HCT116 (cell line): ENCODE measurements around the gene TCF7L1. TPM values are rescaled to one million over a fixed set of nuclear protein-coding genes. Genes with fewer than 3 reads are reported as not detected.

Experiments
- ATAC-seq: fragments of 200-7000 bp; cut with Tn5 transposase; 2 replicates; pipeline ENCODE4 v1.9.1; 2020; ENCODE audit warnings: mild to moderate bottlenecking, moderate library complexity
- BruUV-seq: library from RNA; stranded (reverse); fragments of 400-500 nt; replicated peaks from 2 replicates; lab custom pipeline; 2021; lab: Mats Ljungman, UMichigan
- CTCF ChIA-PET: fragments of 300-600 bp; sonication (Branson Sonifier 250); formaldehyde crosslinking; loops from one replicate; lab custom pipeline; 2021; ENCODE audit warnings: antibody characterized with exemption; lab: Charles Lee
- POLR2A ChIA-PET: fragments of 300-600, 350-600 bp; sonication (Branson Sonifier 250); formaldehyde crosslinking; loops from one replicate; lab custom pipeline; 2021; ENCODE audit warnings: antibody characterized with exemption; lab: Charles Lee
- RAD21 ChIA-PET, 2 experiments: fragments of 300-600 bp; sonication (Branson Sonifier 250); formaldehyde crosslinking; loops; one replicate each; lab custom pipeline; 2023; ENCODE audit warnings: low total read pairs in 2 of 2; ENCODE audit not compliant: uncharacterized antibody in 2 of 2, unreplicated experiment in 2 of 2, low non-redundant PET in 1 of 2; lab: Charles Lee
- DNase-seq: peaks from one replicate; pipeline ENCODE4 v3.0.0-alpha.2; 2010; ENCODE audit warnings: low read depth, low spot score
- H2AFZ ChIP-seq: fragments of 200-600 bp; shearing (Covaris generic), sonication (generic); 2 replicates; pipeline ENCODE4 v1.6.1; 2017; ENCODE audit warnings: low read depth, mixed run types, mixed read lengths, antibody characterized with exemption, low read length; ENCODE audit not compliant: poor library complexity, severe bottlenecking
- H3K27ac ChIP-seq: 2 replicates; pipeline ENCODE4 v1.5.1; 2012; ENCODE audit warnings: low read depth, low read length
- H3K27me3 ChIP-seq: fragments of 200-600 bp; sonication (generic); 2 replicates; pipeline ENCODE4 v1.6.1; 2016; ENCODE audit warnings: mixed run types, low read length, mixed read lengths; ENCODE audit not compliant: insufficient read depth
- H3K36me3 ChIP-seq, 2 experiments: fragments of 200-500 bp in 1 of 2; fragments of 200-600 bp in 1 of 2; sonication (Bioruptor generic) in 1 of 2; sonication (generic) in 1 of 2; 2 replicates each; pipeline versions ENCODE4 v1.5.1 to v1.6.1; 2014 to 2016; ENCODE audit warnings: low read length in 2 of 2, inconsistent platforms in 1 of 2, mixed read lengths in 1 of 2, mixed run types in 1 of 2; ENCODE audit not compliant: insufficient read depth in 2 of 2, control insufficient read depth in 1 of 2
- H3K4me1 ChIP-seq, 2 experiments: fragments of 200-600 bp in 1 of 2; sonication (generic) in 1 of 2; 2 replicates each; pipeline versions ENCODE4 v1.5.1 to v1.6.1; 2012 to 2017; ENCODE audit warnings: low read length in 2 of 2, inconsistent platforms in 1 of 2, mild to moderate bottlenecking in 1 of 2, mixed read lengths in 1 of 2, mixed run types in 1 of 2, moderate library complexity in 1 of 2; ENCODE audit not compliant: insufficient read depth in 2 of 2, control insufficient read depth in 1 of 2
- H3K4me2 ChIP-seq: fragments of 200-600 bp; sonication (generic); 2 replicates; pipeline ENCODE4 v1.6.1; 2017; ENCODE audit warnings: mixed run types, low read length, mixed read lengths
- H3K4me3 ChIP-seq, 2 experiments: fragments of 200-600 bp in 1 of 2; sonication (generic) in 1 of 2; replicated peaks in 1 of 2; 2 replicates each; pipeline ENCODE4 v1.5.1; 2011 to 2016; ENCODE audit warnings: low read length in 2 of 2, control low read depth in 1 of 2, low read depth in 1 of 2, mild to moderate bottlenecking in 1 of 2, mixed read lengths in 1 of 2, mixed run types in 1 of 2
- H3K79me2 ChIP-seq: fragments of 200-600 bp; sonication (generic); 2 replicates; pipeline ENCODE4 v1.6.1; 2017; ENCODE audit warnings: mild to moderate bottlenecking, mixed run types, low read length, moderate library complexity, mixed read lengths; ENCODE audit not compliant: insufficient read depth
- H3K9ac ChIP-seq: fragments of 200-600 bp; sonication (generic); 2 replicates; pipeline ENCODE4 v1.6.1; 2016; ENCODE audit warnings: low read length, mixed read lengths
- H3K9me2 ChIP-seq: fragments of 200-600 bp; sonication (generic), shearing (Covaris generic); 2 replicates; pipeline ENCODE4 v1.6.1; 2017; ENCODE audit warnings: mixed run types, mild to moderate bottlenecking, moderate library complexity; ENCODE audit not compliant: insufficient read depth
- H3K9me3 ChIP-seq, 2 experiments: fragments of 200-500 bp in 1 of 2; fragments of 200-600 bp in 1 of 2; sonication (Bioruptor generic) in 1 of 2; sonication (generic) in 1 of 2; 2 replicates each; pipeline ENCODE4 v1.6.1; 2014 to 2017; ENCODE audit warnings: low read length in 2 of 2, mixed read lengths in 2 of 2, inconsistent platforms in 1 of 2, low read depth in 1 of 2, mild to moderate bottlenecking in 1 of 2, mixed run types in 1 of 2, moderate library complexity in 1 of 2; ENCODE audit not compliant: control insufficient read depth in 1 of 2, insufficient read depth in 1 of 2
- H4K20me1 ChIP-seq: fragments of 200-600 bp; sonication (generic), shearing (Covaris generic); 2 replicates; pipeline ENCODE4 v1.6.1; 2017; ENCODE audit warnings: mixed run types, mild to moderate bottlenecking, moderate library complexity; ENCODE audit not compliant: insufficient read depth
- ATF3 ChIP-seq: IDR thresholded peaks from 2 replicates; pipeline ENCODE4 v1.6.1; 2012
- CBX3 ChIP-seq: IDR thresholded peaks from 2 replicates; pipeline ENCODE4 v1.6.1; 2012; ENCODE audit warnings: low read depth
- CTCF ChIP-seq, 3 experiments: fragments of 200-600 bp in 1 of 3; sonication (generic) in 1 of 3; IDR thresholded peaks in 2 of 3; conservative IDR thresholded peaks in 1 of 3; 2 replicates each; pipeline ENCODE4 v1.5.1; 2012 to 2017; ENCODE audit warnings: low read depth in 2 of 3, low read length in 2 of 3, antibody characterized with exemption in 1 of 3, borderline replicate concordance in 1 of 3, control low read depth in 1 of 3, mild to moderate bottlenecking in 1 of 3, mixed read lengths in 1 of 3, mixed run types in 1 of 3, moderate library complexity in 1 of 3; ENCODE audit not compliant: insufficient read depth in 1 of 3
- EGR1 ChIP-seq: IDR thresholded peaks from 2 replicates; pipeline ENCODE4 v1.6.1; 2012; ENCODE audit warnings: low read depth
- ELF1 ChIP-seq: IDR thresholded peaks from 2 replicates; pipeline ENCODE4 v1.6.1; 2012; ENCODE audit warnings: low read depth, borderline replicate concordance
- EZH2 ChIP-seq: fragments of 200-600 bp; sonication (generic); IDR thresholded peaks from 2 replicates; pipeline ENCODE4 v1.6.1; 2017; ENCODE audit warnings: antibody characterized with exemption, mixed run types
- EZH2phosphoT487 ChIP-seq: fragments of 200-600 bp; IDR thresholded peaks from 2 replicates; pipeline ENCODE4 v1.6.1; 2018; ENCODE audit warnings: antibody characterized with exemption, borderline replicate concordance
- FOSL1 ChIP-seq: IDR thresholded peaks from 2 replicates; pipeline ENCODE4 v1.6.1; 2012; ENCODE audit warnings: low read depth
- JUND ChIP-seq: IDR thresholded peaks from 2 replicates; pipeline ENCODE4 v1.6.1; 2012
- MAX ChIP-seq: IDR thresholded peaks from 2 replicates; pipeline ENCODE4 v1.6.1; 2012
- POLR2A ChIP-seq: IDR thresholded peaks from 2 replicates; pipeline ENCODE4 v1.7.0; 2011; ENCODE audit warnings: borderline replicate concordance; ENCODE audit not compliant: insufficient read depth, insufficient read length; ENCODE audit errors: extremely low read depth
- POLR2AphosphoS5 ChIP-seq: IDR thresholded peaks from 2 replicates; pipeline ENCODE4 v1.6.1; 2011; ENCODE audit warnings: mild to moderate bottlenecking, low read depth, low read length, moderate library complexity
- RAD21 ChIP-seq: IDR thresholded peaks from 2 replicates; pipeline ENCODE4 v1.6.1; 2012; ENCODE audit warnings: low read depth, mild to moderate bottlenecking
- REST ChIP-seq: IDR thresholded peaks from 2 replicates; pipeline ENCODE4 v1.6.1; 2012; ENCODE audit warnings: low read depth
- SIN3A ChIP-seq: IDR thresholded peaks from 2 replicates; pipeline ENCODE4 v1.6.1; 2012; ENCODE audit warnings: low read depth
- SP1 ChIP-seq: IDR thresholded peaks from 2 replicates; pipeline ENCODE4 v1.6.1; 2012; ENCODE audit warnings: low read depth
- SRF ChIP-seq: IDR thresholded peaks from 2 replicates; pipeline ENCODE4 v1.6.1; 2012; ENCODE audit warnings: low read depth
- TCF7L2 ChIP-seq: IDR thresholded peaks from 2 replicates; pipeline ENCODE4 v1.7.0; 2011; ENCODE audit warnings: borderline replicate concordance, inconsistent platforms; ENCODE audit not compliant: insufficient read depth, insufficient read length; ENCODE audit errors: extremely low read depth
- YY1 ChIP-seq: IDR thresholded peaks from 2 replicates; pipeline ENCODE4 v1.6.1; 2011; ENCODE audit warnings: low read length, low read depth, moderate library complexity, mild to moderate bottlenecking; ENCODE audit not compliant: insufficient replicate concordance; ENCODE audit errors: extremely low read depth
- intact Hi-C: fragments of 100-400 bp; cut with micrococcal nuclease; formaldehyde crosslinking; loops from 2 replicates; pipeline ENCODE4 v1.10.0; 2022
- total RNA-seq: library from RNA; stranded (reverse); gene quantifications from one replicate; pipeline ENCODE4 v1.2.1, GENCODE V29; 2021; ENCODE audit not compliant: unreplicated experiment

Gene TCF7L1
- total RNA-seq, 1 experiment from 2014 or later = 10.3 TPM

- TF ChIP-seq RAD21 (no peak), CBX3 (no peak)
Observed at GRCh38 chr2:85189606-85190270, 56.5 kb downstream of the TCF7L1 start (continued).

GRCh38 chr2:85191157-85191556 is 58.0 kb downstream of the TCF7L1 start:
- ChIA-PET POLR2A (no interaction called here), RAD21 (no interaction called here), CTCF (interaction anchor here (1.1 kb wide), 1 partner anchor 94 kb away, joined by 3 read pairs; no protein-coding TSS in a partner anchor)
- no peaks in the 10 kb centered on the region for H3K4me1 ChIP-seq
- no peaks in the 10 kb centered on the region for H3K27me3 ChIP-seq
- no TSS peak for BruUV-seq
- H3K9ac ChIP-seq = no peak overlapping the region
- H3K4me3 ChIP-seq = no peak overlapping the region
- H3K27ac ChIP-seq = no peak overlapping the region
- H2AFZ ChIP-seq = no peak overlapping the region
- H3K9me3 ChIP-seq = no peaks in the 10 kb centered on the region
- H4K20me1 ChIP-seq = no peaks in the 10 kb centered on the region
- TF ChIP-seq EGR1 = no peak
- TF ChIP-seq FOSL1 = no peak
- no peak for TF ChIP-seq TCF7L2
- TF ChIP-seq POLR2AphosphoS5 = no peak
- TF ChIP-seq ELF1 = no peak
- no peak for TF ChIP-seq YY1
- TF ChIP-seq ATF3 = no peak
- TF ChIP-seq REST = no peak
- no peak for TF ChIP-seq POLR2A
- TF ChIP-seq MAX = no peak
- TF ChIP-seq SIN3A = no peak
- no peak for TF ChIP-seq SRF
- TF ChIP-seq CTCF (IDR thresholded peaks at IDR 0.05 in 2 of 3, conservative IDR thresholded peaks at IDR 0.05 in 1 of 3; ENCODE audit: borderline replicate concordance in 1 of 3, insufficient read depth in 1 of 3, low read depth in 2 of 3, low read length in 2 of 3) = no peak
- no peak for TF ChIP-seq JUND
- no peak for TF ChIP-seq EZH2phosphoT487
- no peak for TF ChIP-seq SP1
- no peak for TF ChIP-seq EZH2
- DNase-seq = no peak
- H3K4me2 ChIP-seq = no peak overlapping the region
- intact Hi-C loops = no loop called here
- no peaks in the 10 kb centered on the region for H3K79me2 ChIP-seq
- H3K9me2 ChIP-seq = no peaks in the 10 kb centered on the region
- H3K36me3 ChIP-seq = no peaks in the 10 kb centered on the region
- ATAC-seq = no peak
